RWPE1 (cell line): Measurements from ENCODE around the gene EIF2S2.

Experiments
- CTCF ChIA-PET: fragments of 350-600 bp; sonication (Branson Sonifier 250); formaldehyde crosslinking; extraction: SDS; loops from one replicate; lab custom pipeline; 2021; lab: Yijun Ruan, JAX
- POLR2A ChIA-PET: fragments of 400-600 bp; formaldehyde crosslinking; extraction: SDS; loops from one replicate; lab custom pipeline; 2020; ENCODE audit warnings: antibody characterized with exemption; ENCODE audit not compliant: low non-redundant PET; lab: Yijun Ruan, JAX
- DNase-seq: peaks from one replicate; pipeline ENCODE4 v3.0.0; 2012; ENCODE audit warnings: low spot score
- H3K27ac ChIP-seq: fragments of 450-650 bp; 2 replicates; pipeline ENCODE4 v1.5.1; 2017
- CTCF ChIP-seq: fragments of 450-650 bp; conservative IDR thresholded peaks from 2 replicates; pipeline ENCODE4 v1.5.1; 2017; ENCODE audit warnings: low read depth, mild to moderate bottlenecking

Gene EIF2S2

GRCh38 chr20:34075647-34076046 lies 36.4 kb downstream of the EIF2S2 start:
- ChIA-PET CTCF (interaction anchor here (0.6 to 1.1 kb wide), 4 partner anchors 10 to 213 kb away, joined by 3 to 5 read pairs (median 4); no protein-coding TSS in a partner anchor), POLR2A (no interaction called here)
- H3K27ac ChIP-seq = no peak overlapping the region
- no peak for DNase-seq
- no peak for TF ChIP-seq CTCF

GRCh38 chr20:34074101-34074760 lies 37.8 kb downstream of the EIF2S2 start:
- ChIA-PET CTCF (interaction anchor here (0.6 to 1.1 kb wide), 3 partner anchors 9 to 264 kb away, joined by 3 read pairs; no protein-coding TSS in a partner anchor), POLR2A (no interaction called here)
- peak; percentile 61 for DNase-seq
- H3K27ac ChIP-seq = peak overlapping the region; percentile 39
- TF ChIP-seq CTCF = no peak

- DNase-seq = no peak
- ChIA-PET CTCF (no interaction called here), POLR2A (no interaction called here)
- TF ChIP-seq CTCF = no peak
- no peak overlapping the region for H3K27ac ChIP-seq
These were observed 39.3 kb downstream of the EIF2S2 start for GRCh38 chr20:34072778-34073177.

- POLR2A ChIA-PET = no interaction called here
- DNase-seq = no peak
- TF ChIP-seq CTCF = no peak
- CTCF ChIA-PET = interaction anchor here (0.6 kb wide), 1 partner anchor 10 kb away, joined by 3 read pairs; no protein-coding TSS in a partner anchor
- no peak overlapping the region for H3K27ac ChIP-seq
These were observed 40.0 kb downstream of the EIF2S2 start for GRCh38 chr20:34072076-34072475.

GRCh38 chr20:34070859-34071258 lies 41.2 kb downstream of the EIF2S2 start:
- no peak for TF ChIP-seq CTCF
- no peak overlapping the region for H3K27ac ChIP-seq
- no peak for DNase-seq
- ChIA-PET CTCF (interaction anchor here (0.7 to 2.2 kb wide), 4 partner anchors 11 to 238 kb away, joined by 3 to 10 read pairs (median 6); no protein-coding TSS in a partner anchor), POLR2A (no interaction called here)

GRCh38 chr20:34070079-34070439 lies 42.0 kb downstream of the EIF2S2 start:
- peak; percentile 58 for TF ChIP-seq CTCF
- no peak overlapping the region for H3K27ac ChIP-seq
- ChIA-PET POLR2A (no interaction called here), CTCF (interaction anchor here (0.6 to 2.2 kb wide), 20 partner anchors 9 to 669 kb away, joined by 3 to 19 read pairs (median 4); no protein-coding TSS in a partner anchor)
- no peak for DNase-seq
